ENCODE data around the gene ZNF598.
A peak's percentile ranks its signal among the peaks of the same experiment; 100 is the strongest.
"Not testable (repeated sequence)": the region's sequence is repeated elsewhere in the genome, so short reads cannot be mapped to it uniquely, and the experiment has no call there.

Gene ZNF598

DNA sequence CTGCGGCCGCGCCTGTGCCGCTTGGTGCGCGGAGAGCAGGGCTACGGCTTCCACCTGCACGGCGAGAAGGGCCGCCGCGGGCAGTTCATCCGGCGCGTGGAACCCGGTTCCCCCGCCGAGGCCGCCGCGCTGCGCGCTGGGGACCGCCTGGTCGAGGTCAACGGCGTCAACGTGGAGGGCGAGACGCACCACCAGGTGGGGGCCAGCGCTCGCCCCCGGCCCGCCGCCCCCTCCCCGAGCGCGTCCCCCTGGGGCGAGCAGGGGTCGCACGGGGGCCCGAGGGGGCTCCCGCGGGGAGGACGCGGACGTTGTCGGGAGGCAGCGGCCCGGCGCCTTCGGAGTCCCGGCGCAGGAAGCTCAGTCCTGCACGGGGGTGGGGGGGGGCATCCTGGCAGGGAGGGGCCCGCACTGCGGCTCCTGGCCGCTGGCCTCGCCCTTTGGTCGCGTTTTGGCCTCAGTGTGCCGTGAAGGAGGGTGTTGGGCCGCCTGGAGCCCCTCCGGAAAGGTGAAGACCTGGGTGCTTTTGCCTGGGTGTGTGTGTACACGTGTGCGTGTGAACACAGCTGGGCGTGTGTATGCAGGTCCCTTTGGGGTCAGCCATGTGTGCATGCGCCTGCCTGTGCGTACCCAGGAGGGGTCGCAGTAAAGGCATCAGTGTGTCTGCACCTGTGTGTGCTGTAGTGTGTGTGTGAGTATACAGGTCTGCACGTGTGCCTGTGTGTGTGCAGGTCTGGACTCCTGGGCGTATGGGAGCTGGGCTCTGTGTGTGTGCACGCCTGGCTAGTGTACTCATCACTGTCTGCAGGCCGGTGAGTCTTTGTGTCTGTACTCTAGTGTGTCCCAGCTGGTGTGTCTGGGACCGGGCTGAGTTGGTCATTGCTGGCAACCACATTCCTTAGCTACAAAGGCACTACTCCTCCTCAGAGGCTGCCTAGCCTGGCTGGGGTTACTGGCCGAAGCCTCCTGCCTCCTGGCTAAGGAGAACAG lies 17.7 kb upstream of the ZNF598 start:
- DNase-seq: peak in 2 of 6 experiments; percentile 35 to 43

DNA sequence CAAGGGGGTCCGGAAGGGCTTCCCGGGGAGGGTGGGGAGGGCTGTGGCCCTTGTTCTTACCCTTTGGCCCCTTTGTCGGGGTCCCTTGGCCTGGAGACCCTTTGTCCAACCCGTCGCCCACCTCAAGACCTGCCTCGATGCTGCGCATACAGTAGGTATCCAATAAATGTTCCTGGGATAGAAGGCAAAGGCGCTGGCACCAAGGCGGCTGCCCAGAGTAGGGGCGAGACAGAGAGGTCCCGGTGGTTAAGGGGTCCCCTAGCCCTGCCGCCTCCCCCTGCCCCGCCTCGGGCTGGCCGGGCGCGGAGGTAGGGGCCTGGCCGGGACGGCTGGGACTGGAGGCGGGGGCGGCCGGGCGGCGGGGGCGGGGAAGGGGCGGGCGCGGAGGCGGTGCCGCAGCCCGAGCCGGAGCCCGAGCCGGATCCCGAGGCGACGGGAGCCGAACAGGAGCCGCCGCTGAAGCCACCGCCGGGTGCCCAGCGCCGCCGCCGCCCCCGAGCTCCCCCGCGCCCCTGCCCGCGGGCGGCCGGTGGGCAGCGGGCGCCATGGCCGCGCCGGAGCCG lies 16.9 kb upstream of the ZNF598 start, which contains the start of gene NHERF2:
TSS of gene NHERF2 (plus strand) at position 442 of the 563 bp plus-strand sequence. CDS start at position 546, 104 bp downstream.
- DNase-seq: peak in 4 of 6 experiments; percentile 23 to 43 (median 28)

DNA sequence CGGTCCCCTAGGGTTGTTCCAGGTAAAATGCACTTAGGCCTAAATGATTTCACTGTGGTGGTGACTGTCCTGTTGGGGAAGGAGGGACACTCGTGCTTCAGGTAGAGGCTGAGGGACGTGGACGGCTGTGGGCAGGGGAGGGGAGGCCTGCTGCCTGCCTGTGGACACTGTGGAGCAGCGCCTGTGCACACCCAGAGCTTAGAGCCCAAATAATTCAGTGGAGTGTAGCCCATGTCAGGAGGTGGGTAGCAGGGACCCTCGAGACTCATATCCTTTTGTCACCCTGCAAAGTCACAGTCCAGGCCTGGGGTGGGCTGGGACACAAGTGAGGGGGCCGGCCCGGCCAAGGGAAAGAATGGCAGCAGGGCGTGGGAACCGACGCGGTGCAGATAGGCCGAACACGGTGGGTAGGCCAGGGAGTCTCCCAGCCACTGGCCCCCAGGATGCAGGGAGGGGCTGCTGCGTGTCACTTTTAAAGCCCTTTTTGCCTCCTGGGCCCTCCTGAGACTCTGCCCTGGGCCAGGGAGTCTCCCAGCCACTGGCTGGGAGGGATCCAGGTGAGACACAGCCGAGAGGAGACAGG lies 16.3 kb upstream of the ZNF598 start:
- DNase-seq: no peak

DNA sequence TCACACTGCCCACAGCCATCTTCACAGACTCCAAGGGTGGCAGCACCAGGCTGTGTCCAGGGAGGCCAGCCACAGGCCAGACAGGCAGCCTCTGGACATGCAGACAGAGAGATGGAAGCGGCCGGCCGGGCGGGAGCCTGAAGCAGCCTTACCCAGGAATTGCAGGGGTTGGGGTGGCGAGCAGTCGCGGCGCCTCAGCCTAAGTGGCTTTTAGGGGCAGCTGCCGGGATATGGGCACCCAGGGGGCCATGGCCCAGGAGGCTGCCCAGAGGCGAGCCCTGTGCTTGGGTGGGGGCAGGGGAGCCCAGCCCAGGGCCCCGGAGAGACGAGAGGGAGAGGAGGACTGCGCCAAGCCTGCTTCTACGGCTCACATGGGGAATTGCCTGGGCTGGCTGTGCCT lies 15.6 kb upstream of the ZNF598 start:
- DNase-seq: no peak

DNA sequence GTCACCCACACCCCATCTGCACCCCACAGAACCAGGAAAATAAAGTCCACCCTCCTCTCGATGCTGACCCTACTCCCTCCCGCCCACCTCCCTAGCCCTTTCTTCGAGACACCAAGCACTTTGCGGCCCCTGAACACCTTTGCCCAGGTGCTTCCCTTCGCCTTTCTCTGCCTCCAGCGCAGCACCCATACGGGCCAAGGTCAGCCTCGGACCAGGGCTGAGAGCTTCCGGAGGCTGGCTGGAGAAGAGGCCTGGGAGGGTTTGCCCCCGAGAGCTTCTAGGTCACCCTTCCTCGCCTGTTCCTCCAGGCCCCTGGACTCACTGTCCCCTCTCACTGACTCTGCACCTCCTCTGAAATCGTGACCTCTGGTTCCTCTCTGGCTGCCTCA lies 14.4 kb upstream of the ZNF598 start:
- no peak for DNase-seq

DNA sequence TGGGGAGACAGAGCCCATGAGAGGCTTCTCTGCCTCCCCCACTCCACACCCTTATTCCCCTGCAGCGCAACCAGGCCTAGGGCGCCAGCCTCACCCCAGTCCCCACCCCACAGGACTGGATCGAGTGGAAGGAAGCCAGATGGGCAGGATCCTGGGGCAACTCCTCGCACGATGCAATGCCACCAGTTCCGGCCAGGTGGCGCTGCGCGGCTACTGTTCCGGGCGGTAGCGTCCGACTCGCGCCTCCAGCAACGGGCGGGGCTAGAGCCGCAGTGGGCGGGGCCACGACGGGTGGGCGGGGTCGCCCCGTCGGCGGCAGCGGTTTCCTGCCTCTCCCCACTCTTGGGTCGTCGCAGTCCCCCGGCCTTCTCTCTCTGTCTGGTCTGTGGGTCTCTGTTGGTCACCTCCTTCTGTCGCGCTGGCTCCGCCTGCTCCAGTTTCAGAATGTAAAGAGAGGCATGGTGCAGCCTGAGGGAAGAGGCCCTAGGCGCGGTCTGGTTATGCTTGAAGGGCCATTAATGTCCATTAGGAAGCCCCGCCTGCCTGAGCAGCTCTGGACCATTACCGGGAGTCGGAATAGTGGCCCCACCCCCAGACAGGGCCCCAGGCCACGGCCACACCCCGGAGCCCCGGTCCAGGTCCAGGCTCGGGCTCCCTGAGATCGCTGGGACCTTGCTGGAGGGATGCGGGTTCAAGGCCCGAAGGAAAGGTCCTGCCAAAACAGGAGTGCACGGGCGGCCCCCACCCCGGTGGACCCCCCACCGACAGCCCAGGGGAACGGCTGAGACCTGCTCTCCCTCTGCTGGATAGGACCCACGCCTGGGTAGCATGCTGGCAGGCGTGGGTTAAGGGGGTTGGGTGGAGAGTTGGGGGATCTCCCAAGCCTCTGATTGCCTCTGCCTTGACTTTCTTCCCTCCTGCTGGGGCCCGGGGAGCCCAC lies 13.7 kb upstream of the ZNF598 start:
- peak; percentile 83 to 98 (median 94) for DNase-seq

DNA sequence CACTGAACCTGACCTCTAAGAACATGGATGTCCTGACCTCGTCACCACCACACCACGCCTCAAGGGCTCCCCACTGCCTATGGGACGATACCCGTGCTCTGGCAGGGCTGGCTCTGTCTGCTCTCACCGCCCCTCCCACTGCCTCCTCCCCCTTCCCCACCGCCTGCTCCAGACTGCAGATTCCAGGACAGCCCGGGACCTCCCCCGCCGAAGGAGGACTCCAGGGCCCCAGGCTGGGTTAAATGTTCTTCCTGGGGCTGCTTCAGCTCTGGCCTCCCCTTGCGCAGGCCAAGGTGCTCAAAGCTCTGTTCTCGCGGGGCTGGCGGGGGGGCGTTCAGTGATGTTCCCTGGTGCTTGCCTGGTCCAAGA lies 13.1 kb upstream of the ZNF598 start:
- no peak for DNase-seq

DNA sequence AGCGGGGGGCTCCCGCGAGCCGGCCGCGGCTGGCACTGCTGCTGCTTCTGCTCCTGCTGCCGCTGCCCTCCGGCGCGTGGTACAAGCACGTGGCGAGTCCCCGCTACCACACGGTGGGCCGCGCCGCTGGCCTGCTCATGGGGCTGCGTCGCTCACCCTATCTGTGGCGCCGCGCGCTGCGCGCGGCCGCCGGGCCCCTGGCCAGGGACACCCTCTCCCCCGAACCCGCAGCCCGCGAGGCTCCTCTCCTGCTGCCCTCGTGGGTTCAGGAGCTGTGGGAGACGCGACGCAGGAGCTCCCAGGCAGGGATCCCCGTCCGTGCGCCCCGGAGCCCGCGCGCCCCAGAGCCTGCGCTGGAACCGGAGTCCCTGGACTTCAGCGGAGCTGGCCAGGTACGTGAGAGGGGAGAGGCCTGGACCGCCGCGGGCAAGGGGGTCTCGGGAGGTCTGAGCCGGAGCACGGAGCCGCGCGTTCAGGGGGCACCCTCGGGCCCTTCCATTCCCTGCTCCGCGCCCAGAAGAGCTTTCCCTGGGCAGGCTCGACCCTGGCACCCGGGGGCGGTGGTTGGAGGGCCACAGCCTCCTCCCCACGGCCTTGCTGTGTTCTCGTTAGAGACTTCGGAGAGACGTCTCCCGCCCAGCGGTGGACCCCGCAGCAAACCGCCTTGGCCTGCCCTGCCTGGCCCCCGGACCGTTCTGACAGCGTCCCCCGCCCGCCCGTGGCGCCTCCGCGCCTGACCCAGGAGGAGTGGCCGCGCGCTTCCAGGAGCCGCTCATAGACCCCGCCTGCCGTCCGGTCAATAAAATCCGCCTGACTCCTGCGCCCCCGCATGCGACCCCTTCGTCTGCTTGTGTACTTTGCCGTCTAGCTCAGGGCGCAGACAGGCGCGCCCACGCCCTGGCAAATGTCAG lies 10.6 kb upstream of the ZNF598 start:
- no peak for DNase-seq

DNA sequence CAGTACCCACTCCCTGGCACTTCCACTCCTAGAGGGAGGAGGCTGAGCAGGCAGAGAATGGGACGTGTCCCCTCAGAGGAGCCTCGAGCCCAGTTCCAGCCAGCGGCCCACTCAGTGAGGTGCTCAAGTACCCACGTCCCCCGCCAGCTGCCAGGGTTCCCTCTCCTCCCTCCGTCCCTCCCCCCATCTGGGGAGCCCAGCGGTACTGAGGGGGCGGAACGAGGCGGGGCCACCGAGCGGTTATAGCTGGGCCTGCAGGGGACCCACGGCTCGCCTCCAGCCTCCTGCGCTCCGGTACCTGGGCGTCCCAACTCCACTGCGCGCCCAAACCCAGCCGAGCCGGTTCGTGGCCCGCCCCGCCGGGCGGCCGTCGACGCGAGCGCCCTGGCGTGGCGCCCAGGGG lies 9.9 kb upstream of the ZNF598 start, which contains the start of gene NPW:
TSS of gene NPW (plus strand) at position 268 of the 403 bp plus-strand sequence.
- DNase-seq: peak in 1 of 6 experiments; percentile 16

DNA sequence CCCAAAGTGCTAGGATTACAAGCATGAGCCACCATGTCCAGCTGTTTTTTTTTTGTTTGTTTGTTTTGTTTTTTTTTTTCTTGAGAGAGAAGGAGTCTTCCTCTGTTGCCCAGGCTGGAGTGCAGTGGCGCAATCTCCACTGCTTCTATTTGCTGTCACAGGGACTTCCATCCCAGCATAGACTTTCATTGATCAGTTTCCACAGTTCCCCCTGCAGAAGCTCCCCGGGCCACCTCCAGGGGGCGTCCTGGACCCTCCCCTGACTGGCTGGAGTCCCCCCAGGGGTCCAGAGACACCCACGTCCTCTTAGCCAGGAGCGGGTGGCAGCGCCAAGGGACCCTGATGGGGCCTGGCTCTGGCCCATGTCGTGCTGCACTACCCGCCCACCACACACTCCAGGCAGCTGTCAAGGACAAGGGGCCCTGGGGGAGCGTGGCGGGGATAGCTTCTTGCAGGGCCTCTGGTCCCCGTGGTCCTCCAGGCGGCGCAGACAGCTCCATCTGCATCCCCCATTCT lies 6.8 kb upstream of the ZNF598 start:
- DNase-seq: peak in 1 of 6 experiments; percentile 4

DNA sequence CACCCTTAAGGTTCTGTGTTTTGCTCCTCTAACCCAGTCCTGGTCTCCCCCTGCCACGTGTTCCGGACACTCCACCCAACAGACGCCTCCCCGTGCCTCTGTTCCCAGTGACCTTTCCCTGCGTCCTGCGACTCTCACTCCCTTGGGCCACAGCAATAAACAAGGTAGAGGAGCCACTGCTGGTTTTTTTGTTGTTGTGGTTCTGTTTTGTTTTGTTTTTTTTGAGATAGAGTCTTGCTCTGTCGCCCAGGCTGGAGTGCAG lies 6.3 kb upstream of the ZNF598 start:
- no peak for DNase-seq

DNA sequence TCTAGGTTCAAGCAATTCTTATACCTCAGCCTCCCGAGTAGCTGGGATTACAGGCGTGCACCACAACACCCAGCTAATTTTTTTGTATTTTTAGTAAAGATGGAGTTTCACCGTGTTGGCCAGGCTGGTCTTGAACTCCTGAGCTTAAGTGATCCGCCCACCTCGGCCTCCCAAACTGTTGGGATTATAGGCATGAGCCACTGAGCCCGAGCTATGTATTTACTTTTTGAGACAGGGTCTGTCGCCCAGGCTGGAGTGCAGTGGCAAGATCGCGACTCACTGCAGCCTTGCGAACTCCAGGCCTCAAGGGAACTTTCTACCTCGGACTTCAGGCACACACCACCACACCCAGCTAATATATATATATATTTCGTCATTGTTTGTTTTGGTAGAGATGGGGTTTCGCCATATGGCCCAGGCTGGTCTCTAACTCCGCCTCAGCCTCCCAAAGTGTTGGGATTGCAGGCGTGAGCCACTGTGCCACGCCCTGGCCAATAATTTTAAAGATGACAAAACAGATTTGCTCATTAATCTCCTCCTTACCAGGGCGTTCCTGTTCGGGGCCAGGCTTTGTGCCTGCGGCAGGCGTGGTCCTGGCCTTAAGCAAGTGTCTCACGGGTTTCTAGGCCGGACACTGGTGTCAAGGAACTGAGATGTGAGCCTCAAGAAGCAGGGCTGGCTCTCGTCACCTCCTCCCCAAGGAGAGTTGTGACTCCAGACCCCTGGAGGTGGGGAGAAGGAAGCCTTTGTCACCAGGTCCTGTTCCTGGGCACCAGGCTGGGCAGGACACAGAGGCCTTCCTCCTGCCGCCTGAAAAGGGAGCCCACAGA lies 5.7 kb upstream of the ZNF598 start:
- no peak for DNase-seq

DNA sequence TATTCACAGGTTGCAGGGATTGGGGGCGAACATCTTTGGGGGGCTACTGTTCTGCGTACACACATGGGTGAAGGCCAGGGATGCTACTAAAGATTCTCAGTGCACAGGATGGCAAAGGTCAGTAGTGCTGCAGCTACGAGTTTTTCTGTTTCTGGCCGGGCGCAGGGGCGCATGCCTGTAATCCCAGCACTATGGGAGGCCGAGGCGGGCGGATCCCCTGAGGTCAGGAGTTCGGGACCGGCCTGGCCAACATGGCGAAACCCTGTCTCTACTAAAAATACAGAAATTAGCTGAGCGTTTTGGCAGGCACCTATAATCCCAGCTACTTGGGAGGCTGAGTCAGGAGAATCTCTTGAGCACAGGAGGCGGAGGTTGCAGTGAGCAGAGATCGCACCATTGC lies 3.9 kb upstream of the ZNF598 start:
- DNase-seq: no peak

DNA sequence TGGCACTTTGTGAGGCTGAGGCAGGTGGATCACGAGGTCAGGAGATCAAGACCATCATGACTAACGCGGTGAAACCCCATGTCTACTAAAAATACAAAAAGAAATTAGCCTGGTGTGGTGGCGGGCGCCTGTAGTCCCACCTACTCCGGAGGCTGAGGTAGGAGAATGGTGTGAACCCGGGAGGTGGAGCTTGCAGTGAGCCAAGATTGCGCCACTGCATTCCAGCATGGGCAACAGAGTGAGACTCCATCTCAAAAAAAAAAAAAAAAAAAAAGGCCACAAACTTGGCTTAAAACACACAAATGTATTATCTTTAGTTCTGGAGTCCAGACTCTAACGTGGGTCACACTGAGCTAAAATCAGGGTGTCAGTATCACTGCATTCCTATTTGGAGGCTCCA lies 2.1 kb upstream of the ZNF598 start:
- DNase-seq: not testable (repeated sequence)

DNA sequence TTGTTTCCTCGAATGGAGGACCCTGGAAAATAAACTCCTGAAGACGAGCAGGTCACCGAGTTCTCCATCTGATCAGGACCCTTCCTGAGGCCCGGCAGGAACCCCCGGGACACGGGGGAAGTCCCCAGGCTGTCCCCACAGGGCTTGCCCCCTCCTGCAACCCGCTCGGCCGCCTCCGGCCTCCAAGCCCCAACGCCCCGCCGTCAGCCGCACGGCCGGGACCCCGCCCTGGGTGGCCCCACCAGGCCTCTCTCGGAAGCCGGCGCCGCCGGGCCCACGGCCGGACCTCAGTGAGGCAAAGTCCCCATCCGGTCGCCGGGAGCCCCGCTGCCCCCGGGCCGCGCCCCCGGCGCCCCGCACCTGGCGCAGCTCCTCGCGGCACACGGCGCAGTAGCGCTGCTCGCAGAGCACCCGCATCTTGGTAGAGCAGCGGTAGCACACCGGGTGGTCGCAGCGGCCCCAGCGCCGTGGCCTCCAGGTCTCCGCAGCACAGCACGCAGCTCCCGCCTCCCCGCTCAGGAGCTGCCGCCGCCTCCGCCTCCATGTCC lies 383 bp downstream of the ZNF598 start:
- DNase-seq: peak in 2 of 6 experiments; percentile 24 to 45

DNA sequence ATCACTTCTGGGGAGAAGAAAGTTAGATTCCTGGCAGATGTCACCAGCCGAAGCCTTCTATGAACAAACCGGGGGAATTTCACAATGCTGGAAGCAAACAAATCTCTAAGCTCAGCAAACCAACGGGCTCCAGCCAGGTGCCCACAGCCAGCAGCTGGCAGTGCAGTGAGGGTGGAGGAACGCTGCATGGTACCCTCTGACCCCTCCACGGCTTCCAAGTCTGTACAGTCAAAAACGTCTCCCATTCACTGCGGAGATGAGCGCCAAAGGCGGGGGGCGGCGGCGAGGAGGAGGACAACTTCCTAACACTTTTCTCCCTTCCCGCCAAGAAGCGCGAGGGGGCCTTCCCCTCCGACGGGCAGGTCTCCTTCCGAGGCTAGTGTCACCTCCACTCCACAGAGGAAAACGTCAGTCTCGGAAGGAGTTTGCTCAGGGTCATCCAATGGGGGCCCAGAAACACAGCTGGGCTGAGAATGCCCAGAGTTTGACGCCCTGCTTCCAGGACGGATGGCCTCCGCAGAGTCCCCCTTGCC lies 924 bp downstream of the ZNF598 start:
- DNase-seq: peak in 2 of 6 experiments; percentile 22 to 30

DNA sequence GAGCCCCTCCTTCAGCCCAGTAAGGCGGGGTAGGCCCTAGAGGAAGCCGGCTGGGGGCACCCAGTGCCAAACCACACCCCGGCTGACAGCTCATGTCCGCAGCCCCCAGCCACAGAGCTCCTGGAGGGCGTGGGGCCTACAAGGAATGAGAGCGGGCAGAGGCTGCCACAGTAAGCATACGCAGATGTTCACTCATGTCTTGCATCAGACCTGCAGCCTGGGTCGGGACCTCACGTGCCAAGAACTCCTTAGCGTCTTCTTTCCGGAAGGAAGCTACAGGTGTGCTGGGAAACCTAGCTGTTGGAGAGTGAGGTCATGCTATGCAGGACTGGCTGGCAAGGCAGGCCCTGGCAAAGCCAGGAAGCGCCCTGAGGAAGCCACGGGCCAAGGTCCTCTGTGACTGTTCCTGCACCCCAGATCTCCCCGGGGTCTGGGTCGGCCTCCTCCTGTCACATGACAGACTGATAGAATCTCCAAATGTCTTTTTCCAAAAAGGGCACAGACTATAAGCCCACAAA lies 1.6 kb downstream of the ZNF598 start:
- no peak for DNase-seq

DNA sequence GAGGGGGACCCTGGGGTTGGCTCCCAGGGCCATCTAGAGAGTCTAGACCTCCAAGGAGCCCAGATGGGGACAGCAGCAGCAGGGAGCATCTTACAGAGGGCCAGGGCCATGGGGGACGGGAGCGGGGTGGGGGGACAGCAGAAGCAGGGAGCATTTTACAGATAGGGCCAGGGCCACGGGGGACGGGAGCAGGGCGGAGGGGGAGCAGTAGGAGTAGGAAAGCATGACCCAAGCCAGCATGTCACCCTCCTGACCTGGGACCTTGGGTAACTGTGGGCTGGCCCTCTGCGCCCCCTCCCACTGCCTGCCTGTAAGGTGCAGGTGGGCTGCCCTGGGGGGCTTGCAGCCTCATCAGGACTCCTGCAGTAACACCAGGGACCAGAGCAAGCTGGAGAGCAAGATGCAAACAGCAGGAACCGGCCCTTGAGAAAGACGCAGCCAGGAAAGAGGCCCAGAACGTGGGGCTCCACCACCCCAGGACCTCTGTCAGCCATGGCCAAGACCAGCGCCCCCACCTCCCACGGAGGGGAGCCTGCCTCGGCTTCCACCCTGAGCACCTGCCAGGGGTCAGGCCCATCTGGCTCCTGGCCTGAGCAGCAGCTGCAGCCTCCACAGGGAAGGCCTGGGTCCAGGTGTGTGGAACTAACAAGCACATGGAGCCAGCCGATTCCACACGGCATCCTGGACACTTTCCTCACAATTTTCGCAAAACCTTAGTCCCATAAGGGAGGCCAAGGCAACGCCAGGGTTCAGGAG lies 2.4 kb downstream of the ZNF598 start:
- no peak for DNase-seq

DNA sequence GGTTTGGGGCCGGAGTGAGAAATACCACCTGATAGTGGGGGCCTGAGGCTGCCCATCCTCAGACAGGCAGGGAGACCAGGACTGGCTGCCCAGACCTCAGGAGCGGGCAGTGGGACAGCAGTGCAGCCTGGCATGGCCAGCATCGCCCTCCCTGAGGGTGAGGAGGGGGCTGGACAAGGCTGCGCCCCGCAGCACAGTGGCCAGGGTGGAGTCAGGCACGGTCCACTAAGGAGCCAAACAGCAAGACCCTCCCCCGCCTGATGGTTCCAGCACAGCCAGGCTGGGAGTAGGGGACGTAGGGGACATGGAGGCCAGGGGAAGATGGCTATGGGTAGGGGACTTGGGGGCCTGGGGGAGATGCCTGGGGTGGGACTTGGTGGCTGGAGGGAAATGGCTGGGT lies 3.3 kb downstream of the ZNF598 start:
- no peak for DNase-seq
